GM10266 (cell line): Measurements from ENCODE around the gene EIF4G2.

Source experiments
- DNase-seq: peaks from one replicate; pipeline ENCODE4 v3.0.0; 2012; ENCODE audit errors: extremely low spot score
- CTCF ChIP-seq: IDR thresholded peaks from 2 replicates; pipeline ENCODE4 v1.5.1; 2012; ENCODE audit warnings: mild to moderate bottlenecking, low read depth; ENCODE audit not compliant: control insufficient read depth, insufficient read depth; ENCODE audit errors: missing control alignments

Gene EIF4G2

GRCh38 chr11:10752486-10752885, 56.2 kb downstream of the EIF4G2 start:
- no peak for DNase-seq
- no peak for TF ChIP-seq CTCF

GRCh38 chr11:10752061-10752460, 56.7 kb downstream of the EIF4G2 start:
- TF ChIP-seq CTCF, result no peak
- no peak for DNase-seq

- no peak for DNase-seq
- TF ChIP-seq CTCF, result no peak
Measured at GRCh38 chr11:10751581-10751940, 57.2 kb downstream of the EIF4G2 start.

- DNase-seq, result peak; percentile 80
- TF ChIP-seq CTCF, result peak; percentile 47
Measured at GRCh38 chr11:10750838-10751580, 57.7 kb downstream of the EIF4G2 start, which contains the start of gene CTR9. CTR9 (plus strand) TSS chr11:10751246; CDS start chr11:10751413, 167 bp downstream.

GRCh38 chr11:10749476-10749875, 59.2 kb downstream of the EIF4G2 start:
- no peak for TF ChIP-seq CTCF
- no peak for DNase-seq

GRCh38 chr11:10747733-10748132, 61.0 kb downstream of the EIF4G2 start:
- TF ChIP-seq CTCF, result no peak

More at GRCh38 chr11:10747733-10748132, 61.0 kb downstream of the EIF4G2 start:
- no peak for DNase-seq
